ENCODE data around the gene F13A1.

The F13A1 gene

GRCh38 chr6:6239598-6240581 is 80.6 kb downstream of the F13A1 start:
- TF ChIP-seq GATA3 (IDR thresholded peaks at IDR 0.05; ENCODE audit: low read depth, low read length) (no peak), GATA2 (IDR thresholded peaks at IDR 0.05; ENCODE audit: low read depth, low read length) (no peak)

- TF ChIP-seq GATA2 (IDR thresholded peaks at IDR 0.05; ENCODE audit: low read depth, low read length): no peak
- no peak for TF ChIP-seq GATA3 (IDR thresholded peaks at IDR 0.05; ENCODE audit: low read depth, low read length)
These were observed 83.6 kb downstream of the F13A1 start for GRCh38 chr6:6236730-6237469.

GRCh38 chr6:6235786-6236185 is 84.7 kb downstream of the F13A1 start:
- TF ChIP-seq GATA3 (IDR thresholded peaks at IDR 0.05; ENCODE audit: low read depth, low read length): no peak
- TF ChIP-seq GATA2 (IDR thresholded peaks at IDR 0.05; ENCODE audit: low read depth, low read length): no peak

GRCh38 chr6:6234963-6235362 is 85.5 kb downstream of the F13A1 start:
- no peak for TF ChIP-seq GATA3 (IDR thresholded peaks at IDR 0.05; ENCODE audit: low read depth, low read length)
- TF ChIP-seq GATA2 (IDR thresholded peaks at IDR 0.05; ENCODE audit: low read depth, low read length): no peak

- TF ChIP-seq GATA3 (IDR thresholded peaks at IDR 0.05; ENCODE audit: low read depth, low read length) (no peak), GATA2 (IDR thresholded peaks at IDR 0.05; ENCODE audit: low read depth, low read length) (no peak)
These were observed 90.2 kb downstream of the F13A1 start for GRCh38 chr6:6230286-6230685.

GRCh38 chr6:6227896-6228295 is 92.6 kb downstream of the F13A1 start:
- no peak for TF ChIP-seq GATA2 (IDR thresholded peaks at IDR 0.05; ENCODE audit: low read depth, low read length)
- no peak for TF ChIP-seq GATA3 (IDR thresholded peaks at IDR 0.05; ENCODE audit: low read depth, low read length)

GRCh38 chr6:6225885-6226529 is 94.5 kb downstream of the F13A1 start:
- no peak for TF ChIP-seq GATA2 (IDR thresholded peaks at IDR 0.05; ENCODE audit: low read depth, low read length)
- TF ChIP-seq GATA3 (IDR thresholded peaks at IDR 0.05; ENCODE audit: low read depth, low read length): no peak

- TF ChIP-seq GATA2 (IDR thresholded peaks at IDR 0.05; ENCODE audit: low read depth, low read length): no peak
- no peak for TF ChIP-seq GATA3 (IDR thresholded peaks at IDR 0.05; ENCODE audit: low read depth, low read length)
These were observed 95.5 kb downstream of the F13A1 start for GRCh38 chr6:6224933-6225486.

GRCh38 chr6:6221787-6222535 is 98.5 kb downstream of the F13A1 start:
- TF ChIP-seq GATA3 (IDR thresholded peaks at IDR 0.05; ENCODE audit: low read depth, low read length): no peak
- no peak for TF ChIP-seq GATA2 (IDR thresholded peaks at IDR 0.05; ENCODE audit: low read depth, low read length)

- TF ChIP-seq GATA3 (IDR thresholded peaks at IDR 0.05; ENCODE audit: low read depth, low read length) (no peak), GATA2 (IDR thresholded peaks at IDR 0.05; ENCODE audit: low read depth, low read length) (no peak)
These were observed 99.7 kb downstream of the F13A1 start for GRCh38 chr6:6220718-6221117.

- TF ChIP-seq GATA3 (IDR thresholded peaks at IDR 0.05; ENCODE audit: low read depth, low read length) (no peak), GATA2 (IDR thresholded peaks at IDR 0.05; ENCODE audit: low read depth, low read length) (no peak)
These were observed 100.7 kb downstream of the F13A1 start for GRCh38 chr6:6219716-6220115.

GRCh38 chr6:6218759-6219085 is 101.7 kb downstream of the F13A1 start:
- TF ChIP-seq GATA2 (IDR thresholded peaks at IDR 0.05; ENCODE audit: low read depth, low read length): no peak
- no peak for TF ChIP-seq GATA3 (IDR thresholded peaks at IDR 0.05; ENCODE audit: low read depth, low read length)

Data from SH-SY5Y (cell line).